KOPT-K1 (cell line): Measurements from ENCODE around the gene STON2.
"Not testable (repeated sequence)": the region's sequence is repeated elsewhere in the genome, so short reads cannot be mapped to it uniquely, and the experiment has no call there.

Experiments used
- H3K27ac ChIP-seq: fragments of 200-600 bp; sonication (generic); 2 replicates; pipeline ENCODE4 v1.5.1; 2016; ENCODE audit warnings: antibody characterized with exemption, mild to moderate bottlenecking, low read depth, low read length; ENCODE audit not compliant: poor library complexity, severe bottlenecking
- H3K36me3 ChIP-seq: fragments of 200-600 bp; sonication (generic); 2 replicates; pipeline ENCODE4 v1.5.1; 2017; ENCODE audit warnings: antibody characterized with exemption, mild to moderate bottlenecking, low read length, moderate library complexity; ENCODE audit not compliant: insufficient read depth
- H3K9me3 ChIP-seq: fragments of 200-600 bp; sonication (generic); 2 replicates; pipeline ENCODE4 v1.5.1; 2017; ENCODE audit warnings: antibody characterized with exemption, low read length, mild to moderate bottlenecking; ENCODE audit not compliant: insufficient read depth, poor library complexity, severe bottlenecking

Gene STON2

GRCh38 chr14:81401420-81402122 lies 1.4 kb upstream of the STON2 start:
- no peaks in the 10 kb centered on the region for H3K9me3 ChIP-seq
- no peak overlapping the region for H3K27ac ChIP-seq
- no peaks in the 10 kb centered on the region for H3K36me3 ChIP-seq

GRCh38 chr14:81400852-81401251 lies 728 bp upstream of the STON2 start:
- H3K36me3 ChIP-seq = no peaks in the 10 kb centered on the region
- H3K9me3 ChIP-seq = no peaks in the 10 kb centered on the region
- no peak overlapping the region for H3K27ac ChIP-seq

GRCh38 chr14:81398196-81398891 lies 1.8 kb downstream of the STON2 start:
- Histone ChIP-seq H3K27ac (no peak overlapping the region), H3K36me3 (no peaks in the 10 kb centered on the region), H3K9me3 (no peaks in the 10 kb centered on the region)

GRCh38 chr14:81396113-81396512 lies 4.0 kb downstream of the STON2 start:
- H3K9me3 ChIP-seq = no peaks in the 10 kb centered on the region
- H3K27ac ChIP-seq = no peak overlapping the region
- no peaks in the 10 kb centered on the region for H3K36me3 ChIP-seq

- Histone ChIP-seq H3K36me3 (no peaks in the 10 kb centered on the region), H3K27ac (no peak overlapping the region), H3K9me3 (no peaks in the 10 kb centered on the region)
Measured at GRCh38 chr14:81394739-81395138, 5.4 kb downstream of the STON2 start.

- H3K9me3 ChIP-seq = no peaks in the 10 kb centered on the region
- H3K27ac ChIP-seq = no peak overlapping the region
- H3K36me3 ChIP-seq = no peaks in the 10 kb centered on the region
Measured at GRCh38 chr14:81392976-81393643, 7.0 kb downstream of the STON2 start.

- Histone ChIP-seq H3K36me3 (no peaks in the 10 kb centered on the region), H3K27ac (no peak overlapping the region)
Measured at GRCh38 chr14:81392052-81392451, 8.1 kb downstream of the STON2 start.

GRCh38 chr14:81390696-81391095 lies 9.4 kb downstream of the STON2 start:
- Histone ChIP-seq H3K27ac (no peak overlapping the region), H3K36me3 (no peaks in the 10 kb centered on the region)

More at GRCh38 chr14:81392052-81392451, 8.1 kb downstream of the STON2 start:
- no peaks in the 10 kb centered on the region for H3K9me3 ChIP-seq

GRCh38 chr14:81388336-81388735 lies 11.8 kb downstream of the STON2 start:
- H3K36me3 ChIP-seq = no peaks in the 10 kb centered on the region
- no peak overlapping the region for H3K27ac ChIP-seq
- H3K9me3 ChIP-seq = no peaks in the 10 kb centered on the region

More at GRCh38 chr14:81390696-81391095, 9.4 kb downstream of the STON2 start:
- no peaks in the 10 kb centered on the region for H3K9me3 ChIP-seq

GRCh38 chr14:81386290-81386745 lies 13.8 kb downstream of the STON2 start:
- Histone ChIP-seq H3K36me3 (no peaks in the 10 kb centered on the region), H3K9me3 (no peaks in the 10 kb centered on the region), H3K27ac (no peak overlapping the region)

GRCh38 chr14:81385886-81386285 lies 14.2 kb downstream of the STON2 start:
- Histone ChIP-seq H3K9me3 (no peaks in the 10 kb centered on the region), H3K36me3 (no peaks in the 10 kb centered on the region), H3K27ac (no peak overlapping the region)

GRCh38 chr14:81385419-81385818 lies 14.7 kb downstream of the STON2 start:
- H3K36me3 ChIP-seq = no peaks in the 10 kb centered on the region
- H3K9me3 ChIP-seq = no peaks in the 10 kb centered on the region
- no peak overlapping the region for H3K27ac ChIP-seq

GRCh38 chr14:81384900-81385299 lies 15.2 kb downstream of the STON2 start:
- Histone ChIP-seq H3K27ac (no peak overlapping the region), H3K36me3 (no peaks in the 10 kb centered on the region), H3K9me3 (no peaks in the 10 kb centered on the region)

- Histone ChIP-seq H3K9me3 (peaks cover 3% of the 10 kb centered on the region), H3K36me3 (no peaks in the 10 kb centered on the region), H3K27ac (no peak overlapping the region)
Measured at GRCh38 chr14:81382517-81383225, 17.5 kb downstream of the STON2 start.

- H3K27ac ChIP-seq, H3K36me3 ChIP-seq, H3K9me3 ChIP-seq: not testable (repeated sequence)
Measured at GRCh38 chr14:81380009-81380408, 20.1 kb downstream of the STON2 start.
